Astrocyte (in vitro differentiated cells and primary cell): ENCODE measurements around the gene USP6NL. TPM values are rescaled to one million over a fixed set of nuclear protein-coding genes. Genes with fewer than 3 reads are reported as not detected.

Experiments
- DNase-seq: peaks from one replicate; pipeline ENCODE4 v3.0.0-alpha.2; 2010; ENCODE audit warnings: low read depth
- FAIRE-seq: peaks from 2 replicates; lab custom pipeline; 2011; peaks lifted over from hg19 to GRCh38; lab: Jason Lieb, UNC
- H2AFZ ChIP-seq: 2 replicates; pipeline ENCODE4 v1.6.0; 2012; ENCODE audit warnings: low read depth, low read length, inconsistent platforms
- H3K27ac ChIP-seq: 2 replicates; pipeline ENCODE4 v1.5.1; 2011; ENCODE audit warnings: low read depth, low read length, inconsistent platforms
- H3K27me3 ChIP-seq: 2 replicates; pipeline ENCODE4 v1.6.0; 2011; ENCODE audit warnings: low read length, inconsistent platforms; ENCODE audit not compliant: insufficient read depth
- H3K36me3 ChIP-seq: 2 replicates; pipeline ENCODE4 v1.5.1; 2011; ENCODE audit warnings: low read length, inconsistent platforms; ENCODE audit not compliant: insufficient read depth
- H3K4me1 ChIP-seq: 2 replicates; pipeline ENCODE4 v1.5.1; 2011; ENCODE audit warnings: low read length, inconsistent platforms; ENCODE audit not compliant: insufficient read depth
- H3K4me2 ChIP-seq: 2 replicates; pipeline ENCODE4 v1.6.0; 2012; ENCODE audit warnings: low read length, inconsistent platforms
- H3K4me3 ChIP-seq: 2 replicates; pipeline ENCODE4 v1.5.1; 2011; ENCODE audit warnings: low read depth, mild to moderate bottlenecking, low read length, inconsistent platforms; ENCODE audit not compliant: insufficient read depth
- H3K79me2 ChIP-seq: 2 replicates; pipeline ENCODE4 v1.6.0; 2012; ENCODE audit warnings: mild to moderate bottlenecking, low read length, inconsistent platforms; ENCODE audit not compliant: insufficient read depth
- H3K9ac ChIP-seq: 2 replicates; pipeline ENCODE4 v1.6.0; 2012; ENCODE audit warnings: mild to moderate bottlenecking, low read length, inconsistent platforms
- H3K9me3 ChIP-seq: 2 replicates; pipeline ENCODE4 v1.5.1; 2012; ENCODE audit warnings: low read depth, mild to moderate bottlenecking, low read length, inconsistent platforms; ENCODE audit not compliant: insufficient read depth
- H4K20me1 ChIP-seq: 2 replicates; pipeline ENCODE4 v1.6.0; 2012; ENCODE audit warnings: low read length, inconsistent platforms; ENCODE audit not compliant: insufficient read depth
- H3K27ac Mint-ChIP-seq: one replicate; pipeline ENCODE4 v1.8.0; 2021; ENCODE audit warnings: mild to moderate bottlenecking, mixed read lengths; ENCODE audit not compliant: unreplicated experiment
- H3K27me3 Mint-ChIP-seq: one replicate; pipeline ENCODE4 v1.8.0; 2021; ENCODE audit warnings: low read depth, mixed read lengths; ENCODE audit not compliant: unreplicated experiment
- H3K36me3 Mint-ChIP-seq: one replicate; pipeline ENCODE4 v1.8.0; 2021; ENCODE audit warnings: low read depth, mixed read lengths; ENCODE audit not compliant: unreplicated experiment
- H3K4me1 Mint-ChIP-seq: one replicate; pipeline ENCODE4 v1.8.0; 2021; ENCODE audit warnings: low read depth, mixed read lengths; ENCODE audit not compliant: unreplicated experiment
- H3K4me3 Mint-ChIP-seq: one replicate; pipeline ENCODE4 v1.8.0; 2021; ENCODE audit warnings: mild to moderate bottlenecking, moderate library complexity, mixed read lengths; ENCODE audit not compliant: unreplicated experiment
- H3K9me3 Mint-ChIP-seq: one replicate; pipeline ENCODE4 v1.8.0; 2021; ENCODE audit warnings: mild to moderate bottlenecking, mixed read lengths; ENCODE audit not compliant: unreplicated experiment
- EZH2 ChIP-seq: IDR thresholded peaks from 2 replicates; pipeline ENCODE4 v1.6.1; 2012; ENCODE audit warnings: mild to moderate bottlenecking, low read length, inconsistent platforms; ENCODE audit not compliant: insufficient read depth
- total RNA-seq: library from RNA; stranded (reverse); gene quantifications from 2 replicates; pipeline ENCODE4 v1.2.1, GENCODE V29; 2021
- TF ChIP-seq, protein P1 (sequence below): IDR thresholded peaks from 2 replicates; pipeline ENCODE4 v1.5.1; 2011; ENCODE audit warnings: low read depth, mild to moderate bottlenecking, inconsistent platforms, low read length, moderate library complexity; ENCODE audit not compliant: insufficient read depth

The USP6NL gene
- total RNA-seq, 1 donor from 2014 or later: 16.6 TPM

DNA sequence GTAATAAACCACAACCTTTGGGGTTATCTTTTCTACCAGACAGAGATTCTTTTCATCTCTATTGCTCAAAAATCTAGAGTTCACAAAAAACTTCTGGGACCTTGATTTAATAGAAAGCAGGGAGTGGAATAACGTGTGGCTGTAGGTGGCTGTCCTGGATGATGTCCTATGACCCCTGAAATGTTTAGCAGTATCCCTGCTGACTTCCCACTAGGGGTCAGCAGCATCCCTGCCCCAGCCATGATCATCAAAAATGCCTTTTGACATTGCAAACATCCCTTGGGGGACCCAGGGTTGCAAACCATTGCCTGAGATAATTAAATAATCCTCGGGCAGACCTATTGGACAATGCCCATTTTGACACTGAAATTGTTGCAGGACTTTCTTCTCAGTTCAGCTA is 177.1 kb downstream of the USP6NL start:
- Histone ChIP-seq H3K27me3 (no peaks in the 10 kb centered on the region), H3K4me2 (no peak overlapping the region), H3K27ac (no peak overlapping the region), H2AFZ (no peak overlapping the region), H4K20me1 (no peaks in the 10 kb centered on the region), H3K9ac (no peak overlapping the region), H3K36me3 (no peaks in the 10 kb centered on the region), H3K4me1 (no peaks in the 10 kb centered on the region), H3K79me2 (no peaks in the 10 kb centered on the region), H3K9me3 (no peaks in the 10 kb centered on the region), H3K4me3 (no peak overlapping the region)
- Mint-ChIP-seq H3K4me1 (peaks cover 2% of the 10 kb centered on the region), H3K4me3 (no peak overlapping the region), H3K27me3 (peaks cover 22% of the 10 kb centered on the region), H3K9me3 (peaks cover 3% of the 10 kb centered on the region), H3K27ac (no peak overlapping the region), H3K36me3 (peaks cover 2% of the 10 kb centered on the region)
- FAIRE-seq: no peak
- no peak for DNase-seq
- no peak for TF ChIP-seq EZH2
- TF ChIP-seq, protein P1, sequence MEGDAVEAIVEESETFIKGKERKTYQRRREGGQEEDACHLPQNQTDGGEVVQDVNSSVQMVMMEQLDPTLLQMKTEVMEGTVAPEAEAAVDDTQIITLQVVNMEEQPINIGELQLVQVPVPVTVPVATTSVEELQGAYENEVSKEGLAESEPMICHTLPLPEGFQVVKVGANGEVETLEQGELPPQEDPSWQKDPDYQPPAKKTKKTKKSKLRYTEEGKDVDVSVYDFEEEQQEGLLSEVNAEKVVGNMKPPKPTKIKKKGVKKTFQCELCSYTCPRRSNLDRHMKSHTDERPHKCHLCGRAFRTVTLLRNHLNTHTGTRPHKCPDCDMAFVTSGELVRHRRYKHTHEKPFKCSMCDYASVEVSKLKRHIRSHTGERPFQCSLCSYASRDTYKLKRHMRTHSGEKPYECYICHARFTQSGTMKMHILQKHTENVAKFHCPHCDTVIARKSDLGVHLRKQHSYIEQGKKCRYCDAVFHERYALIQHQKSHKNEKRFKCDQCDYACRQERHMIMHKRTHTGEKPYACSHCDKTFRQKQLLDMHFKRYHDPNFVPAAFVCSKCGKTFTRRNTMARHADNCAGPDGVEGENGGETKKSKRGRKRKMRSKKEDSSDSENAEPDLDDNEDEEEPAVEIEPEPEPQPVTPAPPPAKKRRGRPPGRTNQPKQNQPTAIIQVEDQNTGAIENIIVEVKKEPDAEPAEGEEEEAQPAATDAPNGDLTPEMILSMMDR: no peak

GRCh38 chr10:11433657-11434056 is 177.8 kb downstream of the USP6NL start:
- peaks cover 6% of the 10 kb centered on the region for H3K9me3 Mint-ChIP-seq
- FAIRE-seq: no peak
- H2AFZ ChIP-seq: no peak overlapping the region

DNA sequence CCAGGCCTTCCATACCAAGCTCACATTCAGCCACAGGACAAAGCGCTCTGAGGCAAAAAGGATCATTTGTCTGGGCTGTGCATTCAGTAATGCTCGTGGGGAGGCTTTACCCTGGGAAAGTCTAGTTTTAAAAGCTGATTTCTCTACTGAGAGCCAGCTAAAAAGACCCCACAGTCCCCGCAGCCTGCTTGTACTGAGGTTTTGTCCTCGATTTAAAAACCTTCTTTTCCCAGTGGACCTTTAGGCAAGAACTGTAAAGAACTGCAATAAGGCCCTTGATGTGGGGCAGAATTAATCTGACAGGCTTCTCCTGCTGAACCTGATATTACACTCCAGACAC is 180.3 kb downstream of the USP6NL start:
- Histone ChIP-seq H3K79me2 (no peaks in the 10 kb centered on the region), H4K20me1 (no peaks in the 10 kb centered on the region), H3K27me3 (no peaks in the 10 kb centered on the region), H3K27ac (no peak overlapping the region), H3K4me2 (no peak overlapping the region), H3K9me3 (no peaks in the 10 kb centered on the region), H3K9ac (no peak overlapping the region), H3K36me3 (no peaks in the 10 kb centered on the region), H3K4me3 (no peak overlapping the region), H3K4me1 (no peaks in the 10 kb centered on the region), H2AFZ (no peak overlapping the region)
- peaks cover 2% of the 10 kb centered on the region for H3K36me3 Mint-ChIP-seq
- FAIRE-seq (no peak), DNase-seq (no peak)
- H3K4me3 Mint-ChIP-seq: no peak overlapping the region
- no peak for TF ChIP-seq EZH2
- TF ChIP-seq, protein P1: no peak
- peaks cover 6% of the 10 kb centered on the region for H3K9me3 Mint-ChIP-seq
- peaks cover 8% of the 10 kb centered on the region for H3K27me3 Mint-ChIP-seq
- no peak overlapping the region for H3K27ac Mint-ChIP-seq
- H3K4me1 Mint-ChIP-seq: peaks cover 6% of the 10 kb centered on the region

More at GRCh38 chr10:11433657-11434056, 177.8 kb downstream of the USP6NL start:
- Mint-ChIP-seq H3K27ac (no peak overlapping the region), H3K27me3 (peaks cover 17% of the 10 kb centered on the region), H3K4me3 (no peak overlapping the region), H3K36me3 (peaks cover 2% of the 10 kb centered on the region), H3K4me1 (peaks cover 6% of the 10 kb centered on the region)
- DNase-seq: no peak
- no peaks in the 10 kb centered on the region for H3K4me1 ChIP-seq
- H3K27ac ChIP-seq: no peak overlapping the region
- no peaks in the 10 kb centered on the region for H3K36me3 ChIP-seq
- H3K9ac ChIP-seq: no peak overlapping the region
- no peak overlapping the region for H3K4me3 ChIP-seq
- H4K20me1 ChIP-seq: no peaks in the 10 kb centered on the region
- H3K79me2 ChIP-seq: no peaks in the 10 kb centered on the region
- no peaks in the 10 kb centered on the region for H3K9me3 ChIP-seq
- no peak overlapping the region for H3K4me2 ChIP-seq
- TF ChIP-seq EZH2: no peak
- TF ChIP-seq, protein P1: no peak
- no peaks in the 10 kb centered on the region for H3K27me3 ChIP-seq
